A549 (cell line): ENCODE results near the gene JARID2. TPM values are rescaled to one million over a fixed set of nuclear protein-coding genes. Genes with fewer than 3 reads are reported as not detected.

Experiments used
- ATAC-seq, 2 experiments: fragments of 200-7000 bp in 1 of 2; fragments of >200 bp in 1 of 2; cut with Nextera tagmentation in 1 of 2; cut with Tn5 transposase in 1 of 2; 3 replicates each; pipeline versions ENCODE4 v1.8.0 to v1.9.1; 2018 to 2020; ENCODE audit warnings: mild to moderate bottlenecking in 1 of 2, moderate library complexity in 1 of 2
- CTCF ChIA-PET: fragments of 300-600 bp; sonication (Branson Sonifier 250); formaldehyde crosslinking; extraction: SDS; loops from one replicate; lab custom pipeline; 2021; ENCODE audit warnings: antibody characterized with exemption, inconsistent platforms; lab: Yijun Ruan, JAX
- POLR2A ChIA-PET: fragments of 350-600 bp; formaldehyde crosslinking; extraction: SDS; loops from one replicate; lab custom pipeline; 2021; ENCODE audit warnings: antibody characterized with exemption, inconsistent platforms; lab: Yijun Ruan, JAX
- DNase-seq, 2 experiments: peaks; one replicate each; pipeline versions ENCODE4 v3.0.0 to v3.0.0-alpha.2; 2011 to 2016; ENCODE audit warnings: low read depth in 1 of 2, low spot score in 1 of 2
- FAIRE-seq: peaks from 2 replicates; lab custom pipeline; 2011; peaks lifted over from hg19 to GRCh38; lab: Jason Lieb, UNC
- H3K27ac ChIP-seq, 2 experiments: fragments of >200 bp; sonication (Bioruptor Twin); formaldehyde crosslinking; 3 replicates each; pipeline ENCODE4 v1.5.1; 2016 to 2017
- H3K4me1 ChIP-seq: fragments of >200 bp; sonication (Bioruptor Twin); formaldehyde crosslinking; 3 replicates; pipeline ENCODE4 v1.6.1; 2016
- H3K4me2 ChIP-seq: fragments of >200 bp; sonication (Bioruptor Twin); formaldehyde crosslinking; 3 replicates; pipeline ENCODE4 v1.6.1; 2016
- H3K4me3 ChIP-seq: fragments of >200 bp; sonication (Bioruptor Twin); formaldehyde crosslinking; 3 replicates; pipeline ENCODE4 v1.5.1; 2016
- H3K9me3 ChIP-seq: fragments of >200 bp; sonication (Bioruptor Twin); formaldehyde crosslinking; 3 replicates; pipeline ENCODE4 v1.6.1; 2016
- CBX2 ChIP-seq: fragments of 200-600 bp; sonication (generic); IDR thresholded peaks from 2 replicates; pipeline ENCODE4 v1.6.1; 2016; ENCODE audit warnings: low read depth, mild to moderate bottlenecking, borderline replicate concordance
- ESRRA ChIP-seq: fragments of 150-350 bp; IDR thresholded peaks from 2 replicates; pipeline ENCODE4 v1.6.1; 2014; ENCODE audit warnings: mild to moderate bottlenecking, low read length, borderline replicate concordance
- FOSL2 ChIP-seq, 2 experiments: fragments of 450-650 bp in 1 of 2; fragments of >200 bp in 1 of 2; sonication (Bioruptor Twin) in 1 of 2; formaldehyde crosslinking; IDR thresholded peaks; 2 replicates each; pipeline versions ENCODE4 v1.5.0 to v1.6.1; 2016 to 2020; ENCODE audit warnings: mild to moderate bottlenecking in 1 of 2, moderate library complexity in 1 of 2
- FOXS1 ChIP-seq: fragments of 250-450 bp; sonication (Bioruptor Pico); IDR thresholded peaks from 2 replicates; pipeline ENCODE4 v1.5.0; 2020; ENCODE audit warnings: mild to moderate bottlenecking, moderate library complexity
- HOXB5 ChIP-seq: fragments of 250-450 bp; sonication (Bioruptor Pico); IDR thresholded peaks from 2 replicates; pipeline ENCODE4 v1.5.0; 2020; ENCODE audit warnings: mild to moderate bottlenecking, moderate library complexity
- KDM5A ChIP-seq: fragments of 200-600 bp; sonication (generic); IDR thresholded peaks from 2 replicates; pipeline ENCODE4 v1.6.1; 2016; ENCODE audit warnings: antibody characterized with exemption, mild to moderate bottlenecking
- MAFK ChIP-seq: fragments of 450-650 bp; IDR thresholded peaks from 2 replicates; pipeline ENCODE4 v1.6.1; 2014; ENCODE audit not compliant: partially characterized antibody
- MYC ChIP-seq: IDR thresholded peaks from 2 replicates; pipeline ENCODE4 v1.6.1; 2012; ENCODE audit warnings: mild to moderate bottlenecking, inconsistent platforms, low read length, improper control_type of control experiment, borderline replicate concordance
- NPAS2 ChIP-seq: fragments of 250-450 bp; sonication (Bioruptor Pico); IDR thresholded peaks from 2 replicates; pipeline ENCODE4 v1.8.0; 2022; ENCODE audit warnings: mild to moderate bottlenecking, moderate library complexity, borderline replicate concordance
- NR3C1 ChIP-seq: fragments of >200 bp; sonication (Bioruptor Twin); formaldehyde crosslinking; IDR thresholded peaks from 3 replicates; pipeline ENCODE4 v1.6.1; 2017
- POLR2AphosphoS2 ChIP-seq: conservative IDR thresholded peaks from 2 replicates; pipeline ENCODE4 v1.6.1; 2012; ENCODE audit warnings: low read length, improper control_type of control experiment, inconsistent platforms
- RARB ChIP-seq: fragments of 250-450 bp; sonication (Bioruptor Pico); IDR thresholded peaks from 2 replicates; pipeline ENCODE4 v1.8.0; 2021; ENCODE audit warnings: mild to moderate bottlenecking, moderate library complexity
- RCOR1 ChIP-seq: fragments of 150-350 bp; IDR thresholded peaks from 2 replicates; pipeline ENCODE4 v1.6.1; 2014; ENCODE audit warnings: antibody characterized with exemption, low read length, low read depth
- REST ChIP-seq: fragments of 200-600 bp; sonication (generic); IDR thresholded peaks from 2 replicates; pipeline ENCODE4 v1.6.1; 2016; ENCODE audit warnings: antibody characterized with exemption, mild to moderate bottlenecking, moderate library complexity
- RFX5 ChIP-seq: fragments of 450-650 bp; IDR thresholded peaks from 2 replicates; pipeline ENCODE4 v1.7.1; 2014; ENCODE audit warnings: antibody characterized with exemption, mild to moderate bottlenecking, moderate library complexity
- SREBF2 ChIP-seq: fragments of 450-650 bp; IDR thresholded peaks from 2 replicates; pipeline ENCODE4 v1.6.1; 2014; ENCODE audit warnings: mild to moderate bottlenecking, moderate library complexity
- TFCP2L1 ChIP-seq: fragments of 250-450 bp; sonication (Bioruptor Pico); IDR thresholded peaks from 2 replicates; pipeline ENCODE4 v1.5.0; 2021; ENCODE audit warnings: mild to moderate bottlenecking
- TP53 ChIP-seq: fragments of 250-450 bp; sonication (Bioruptor Pico); IDR thresholded peaks from 2 replicates; pipeline ENCODE4 v1.5.0; 2021; ENCODE audit warnings: mild to moderate bottlenecking, moderate library complexity
- ZSCAN20 ChIP-seq: fragments of 250-450 bp; sonication (Bioruptor Pico); IDR thresholded peaks from 2 replicates; pipeline ENCODE4 v1.8.0; 2022; ENCODE audit warnings: mild to moderate bottlenecking, moderate library complexity
- WGBS: methylation state at CpG from one replicate; pipeline ENCODE4 v1.1.6; 2017; ENCODE audit errors: missing lambda C conversion rate; 5-methylcytosine and 5-hydroxymethylcytosine counted together
- polyA plus RNA-seq, 4 experiments: library from polyadenylated mRNA; depleted of rRNA in 3 of 4; stranded (reverse); fragments of >200 nt; fragmentation: RNase III in 1 of 4; extraction: RNeasy Plus Mini Kit Qiagen cat#74134 plus additional on column Dnase treatment in 1 of 4; gene quantifications; 2 replicates in 3 of 4; 3 replicates in 1 of 4; pipeline ENCODE4 v1.2.3, GENCODE V29; 2011 to 2017
- TF ChIP-seq, protein P1 (sequence below): fragments of >200 bp; sonication (Bioruptor Twin); formaldehyde crosslinking; IDR thresholded peaks from 3 replicates; pipeline ENCODE4 v1.6.1; 2016
- TF ChIP-seq, protein P2 (sequence below): IDR thresholded peaks from 2 replicates; pipeline ENCODE4 v1.6.1; 2012

The JARID2 gene
- polyA plus RNA-seq, 2 of the 4 experiments (the other 2 are of a cell fraction): 7.8 to 8.3 TPM

DNA sequence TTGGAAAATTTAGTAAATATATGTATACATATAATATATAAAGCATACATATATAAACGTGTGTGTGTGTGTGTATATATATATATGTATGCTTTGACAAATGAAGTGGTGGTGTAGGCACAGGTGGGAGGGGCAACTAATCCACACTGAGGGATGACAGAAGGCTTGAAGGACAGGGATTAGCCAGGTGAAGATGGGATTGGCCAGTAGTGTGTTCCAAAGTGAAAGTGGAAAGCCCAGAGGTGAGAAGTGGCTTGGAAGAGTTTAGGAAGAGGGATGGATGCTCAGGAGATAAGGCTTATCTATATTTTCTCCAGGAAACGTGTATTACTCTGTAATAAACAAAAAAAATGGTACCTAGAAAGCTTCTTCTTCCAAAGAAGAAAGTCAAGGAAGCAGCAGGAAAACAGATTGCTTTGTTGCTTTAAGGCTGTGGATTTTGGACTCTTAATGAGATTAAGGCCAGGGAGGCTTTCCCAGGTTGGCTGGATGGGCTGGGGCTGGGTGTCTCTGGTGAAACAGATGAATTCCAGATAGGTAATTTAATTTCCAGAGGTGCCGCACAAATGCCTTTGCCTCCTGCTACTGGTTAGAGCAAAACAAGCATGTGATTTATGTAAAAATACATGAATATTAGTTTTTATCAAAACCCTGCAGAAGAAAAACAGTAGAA lies 63.9 kb downstream of the JARID2 start:
- DNase-seq (no peak), ATAC-seq (no peak)
- 87% methylated on average over 3 of the region's 3 CpGs for WGBS
- ChIA-PET POLR2A (no interaction called here), CTCF (no interaction called here)
- Histone ChIP-seq H3K4me3 (no peak overlapping the region), H3K4me1 (peaks cover 13% of the 10 kb centered on the region), H3K9me3 (no peaks in the 10 kb centered on the region)
- TF ChIP-seq RCOR1 (no peak), POLR2AphosphoS2 (no peak), SREBF2 (no peak), NPAS2 (CRISPR knock-in tag) (no peak), ESRRA (no peak), MAFK (no peak), RARB (CRISPR knock-in tag) (no peak), RFX5 (no peak), HOXB5 (CRISPR knock-in tag) (no peak), REST (no peak), CBX2 (no peak), KDM5A (no peak), FOXS1 (CRISPR knock-in tag) (no peak), MYC (no peak), TFCP2L1 (CRISPR knock-in tag) (no peak), NR3C1 (no peak), TP53 (CRISPR knock-in tag) (no peak)
- TF ChIP-seq, protein P1, sequence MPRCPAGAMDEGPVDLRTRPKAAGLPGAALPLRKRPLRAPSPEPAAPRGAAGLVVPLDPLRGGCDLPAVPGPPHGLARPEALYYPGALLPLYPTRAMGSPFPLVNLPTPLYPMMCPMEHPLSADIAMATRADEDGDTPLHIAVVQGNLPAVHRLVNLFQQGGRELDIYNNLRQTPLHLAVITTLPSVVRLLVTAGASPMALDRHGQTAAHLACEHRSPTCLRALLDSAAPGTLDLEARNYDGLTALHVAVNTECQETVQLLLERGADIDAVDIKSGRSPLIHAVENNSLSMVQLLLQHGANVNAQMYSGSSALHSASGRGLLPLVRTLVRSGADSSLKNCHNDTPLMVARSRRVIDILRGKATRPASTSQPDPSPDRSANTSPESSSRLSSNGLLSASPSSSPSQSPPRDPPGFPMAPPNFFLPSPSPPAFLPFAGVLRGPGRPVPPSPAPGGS: no peak
- TF ChIP-seq, protein P2, sequence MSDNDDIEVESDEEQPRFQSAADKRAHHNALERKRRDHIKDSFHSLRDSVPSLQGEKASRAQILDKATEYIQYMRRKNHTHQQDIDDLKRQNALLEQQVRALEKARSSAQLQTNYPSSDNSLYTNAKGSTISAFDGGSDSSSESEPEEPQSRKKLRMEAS: no peak
- TF ChIP-seq, all 56 proteins: peak for 0
- Histone ChIP-seq H3K27ac (no peak overlapping the region), H3K4me2 (no peak overlapping the region)
- no peak for FAIRE-seq

- CTCF ChIA-PET: no interaction called here
- ATAC-seq: no peak
- 90% methylated on average over 7 of the region's 7 CpGs for WGBS
- TF ChIP-seq ZSCAN20 (CRISPR knock-in tag) (no peak), TP53 (CRISPR knock-in tag) (no peak), FOSL2 (IDR thresholded peaks at IDR 0.05) (no peak), FOSL2 (CRISPR knock-in tag; IDR thresholded peaks at IDR 0.05) (no peak)
- TF ChIP-seq, all 56 proteins: peak for 0
- Histone ChIP-seq H3K9me3 (no peaks in the 10 kb centered on the region), H3K4me1 (peaks cover 13% of the 10 kb centered on the region), H3K4me3 (no peak overlapping the region), H3K27ac (no peak overlapping the region), H3K4me2 (no peak overlapping the region)
- no peak for FAIRE-seq
- DNase-seq: no peak
- POLR2A ChIA-PET: no interaction called here
Observed at GRCh38 chr6:15310680-15311079, 64.8 kb downstream of the JARID2 start.
